ENCODE data around the gene PPP2R5C.

GRCh38 chr14:101891471-101891870 lies 130.0 kb downstream of the PPP2R5C start:
- TF ChIP-seq TOX (CRISPR knock-in tag; IDR thresholded peaks at IDR 0.05; ENCODE audit: borderline replicate concordance) (no peak), ZC3H10 (CRISPR knock-in tag; IDR thresholded peaks at IDR 0.05) (no peak), BACH2 (CRISPR knock-in tag; IDR thresholded peaks at IDR 0.05; ENCODE audit: borderline replicate concordance) (no peak), ZFP30 (CRISPR knock-in tag; IDR thresholded peaks at IDR 0.05) (no peak), CREB5 (CRISPR knock-in tag; IDR thresholded peaks at IDR 0.05; ENCODE audit: low read depth) (no peak), TSHZ2 (CRISPR knock-in tag; IDR thresholded peaks at IDR 0.05) (no peak), PATZ1 (CRISPR knock-in tag; IDR thresholded peaks at IDR 0.05; ENCODE audit: borderline replicate concordance) (no peak), CSDC2 (CRISPR knock-in tag; IDR thresholded peaks at IDR 0.05) (no peak)

Measured in SK-N-SH treated with all-trans-retinoic acid at 6 μM for 48 hours (cell line).